ENCODE data around the gene KPNA4.

KPNA4 gene

DNA sequence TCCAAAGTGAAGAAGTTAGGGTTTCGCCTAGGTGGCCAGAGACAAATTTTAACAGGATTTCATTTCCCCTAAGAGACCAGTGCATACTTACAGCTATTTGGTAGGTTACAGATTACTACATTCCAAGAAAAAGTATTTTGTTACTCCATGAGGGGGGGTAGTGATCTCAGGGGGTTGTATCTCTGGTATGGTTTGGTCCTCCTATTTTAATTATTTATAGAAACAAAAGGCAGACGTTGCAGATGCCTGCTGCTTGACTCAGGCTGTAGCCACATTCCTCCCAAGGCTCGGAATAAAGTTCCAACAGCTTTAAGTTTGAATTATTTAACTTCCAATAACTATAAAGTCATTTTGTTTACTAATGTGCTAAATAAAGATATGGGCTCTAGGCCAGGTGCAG, 114.5 kb downstream of the KPNA4 start:
- DNase-seq (ENCODE audit: low spot score) = no peak

DNA sequence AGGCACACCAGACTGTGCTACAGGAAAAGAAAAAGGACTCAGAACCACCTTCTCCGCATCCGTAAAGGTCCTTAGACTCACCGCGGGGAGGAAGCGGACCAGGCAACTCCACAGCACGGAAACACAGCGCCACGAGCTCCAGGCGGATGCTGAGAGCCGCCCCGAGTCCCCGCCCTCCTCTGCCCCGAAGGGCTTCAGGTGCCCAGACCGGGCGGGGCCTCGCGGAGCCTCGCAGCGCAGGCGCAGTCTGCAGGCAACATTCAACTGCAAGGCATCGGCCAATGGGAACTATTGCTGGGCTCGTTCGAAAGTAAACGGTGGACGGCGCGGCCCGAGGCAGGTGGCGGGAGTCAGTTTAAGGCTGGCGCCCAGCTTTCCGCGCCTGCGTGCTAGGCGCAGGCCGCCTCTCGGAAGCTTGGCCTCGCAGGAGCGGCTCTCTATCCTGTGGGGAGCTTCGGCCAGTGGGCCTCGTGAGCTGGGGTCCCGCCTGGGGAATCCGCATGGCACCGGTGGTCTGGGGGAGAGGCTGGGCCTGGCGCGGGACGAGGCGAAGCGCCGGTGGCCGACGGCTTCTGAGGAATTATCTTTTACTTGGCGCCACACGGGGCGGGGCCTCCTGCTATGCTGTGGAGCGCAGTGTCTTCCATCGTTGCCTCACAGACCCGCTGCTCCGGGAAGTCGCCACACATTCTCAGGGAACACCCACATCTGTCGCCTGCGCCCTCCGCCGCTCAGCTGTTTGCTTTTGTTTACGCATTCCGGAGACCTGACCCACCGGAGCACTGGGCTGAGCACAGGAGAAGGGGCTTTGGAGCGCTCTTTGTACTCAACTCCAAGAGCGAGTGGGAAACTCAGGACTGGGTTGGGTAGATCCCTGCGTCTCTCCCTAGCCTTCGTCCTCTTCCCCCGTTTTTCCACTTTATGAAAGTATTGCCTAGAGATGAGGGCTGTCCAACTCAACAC, 115.5 kb downstream of the KPNA4 start, which contains the start of gene TRIM59:
Gene TRIM59 (minus strand): TSS at position 151 of the 963 bp plus-strand sequence. CDS start 10,603 bp downstream, outside the sequence.
- peak; percentile 99 for DNase-seq (ENCODE audit: low spot score)

GRCh38 chr3:160448845-160449635, 116.3 kb downstream of the KPNA4 start:
- DNase-seq (ENCODE audit: low spot score) = peak; percentile 58

GRCh38 chr3:160447544-160447943, 117.8 kb downstream of the KPNA4 start:
- no peak for DNase-seq (ENCODE audit: low spot score)

GRCh38 chr3:160446522-160447056, 118.8 kb downstream of the KPNA4 start:
- no peak for DNase-seq (ENCODE audit: low spot score)

- no peak for DNase-seq (ENCODE audit: low spot score)
Observed at GRCh38 chr3:160445854-160446253, 119.5 kb downstream of the KPNA4 start.
